ENCODE data around the gene S1PR2. TPM values are rescaled to one million over a fixed set of nuclear protein-coding genes. Genes with fewer than 3 reads are reported as not detected.
"Not testable (repeated sequence)": the region's sequence is repeated elsewhere in the genome, so short reads cannot be mapped to it uniquely, and the experiment has no call there.

Gene S1PR2
- total and polyA plus RNA-seq, 7 donors, result 0.17 to 2.0 (median 1.1) TPM

GRCh38 chr19:10182076-10182475 is 49.1 kb downstream of the S1PR2 start:
- H3K27ac ChIP-seq, result no peak overlapping the region
- no peak for ATAC-seq
- 93 to 97% (median 94%) methylated on average over 1 of the region's 1 CpG for WGBS, 3 donors

GRCh38 chr19:10180459-10180858 is 50.7 kb downstream of the S1PR2 start:
- no peak overlapping the region for H3K4me3 ChIP-seq

More at GRCh38 chr19:10182076-10182475, 49.1 kb downstream of the S1PR2 start:
- intact Hi-C loops (cut with DNase I), result no loop called here
- Histone ChIP-seq H3K9me3 (no peaks in the 10 kb centered on the region), H3K4me3 (no peak overlapping the region), H3K4me1 (no peaks in the 10 kb centered on the region), H3K27me3 (ENCODE audit: insufficient read depth in 3 of 3, low read length in 2 of 3) (no peaks in the 10 kb centered on the region), H3K36me3 (ENCODE audit: insufficient read depth in 1 of 2, low read depth in 1 of 2) (peaks cover 10 to 60% of the 10 kb centered on the region in 2 donors)
- DNase-seq, result no peak
- no peak for TF ChIP-seq CTCF (IDR thresholded peaks at IDR 0.05)

GRCh38 chr19:10180024-10180423 is 51.1 kb downstream of the S1PR2 start:
- H3K27ac ChIP-seq; H3K4me3 ChIP-seq; H3K27me3 ChIP-seq (ENCODE audit: insufficient read depth in 3 of 3, low read length in 2 of 3); intact Hi-C loops (cut with DNase I); DNase-seq; H3K4me1 ChIP-seq; ATAC-seq; H3K9me3 ChIP-seq: not testable (repeated sequence)
- 90 to 97% (median 95%) methylated on average over 6 of the region's 6 CpGs for WGBS, 3 donors
- peaks cover 5 to 65% of the 10 kb centered on the region in 2 donors for H3K36me3 ChIP-seq (ENCODE audit: insufficient read depth in 1 of 2, low read depth in 1 of 2)

More at GRCh38 chr19:10180459-10180858, 50.7 kb downstream of the S1PR2 start:
- H3K9me3 ChIP-seq, result no peaks in the 10 kb centered on the region
- H3K4me1 ChIP-seq, result no peaks in the 10 kb centered on the region
- H3K27ac ChIP-seq, result no peak overlapping the region
- ATAC-seq (no peak), DNase-seq (no peak)
- intact Hi-C loops (cut with DNase I), result no loop called here
- TF ChIP-seq CTCF (IDR thresholded peaks at IDR 0.05), result no peak
- peaks cover 5 to 62% of the 10 kb centered on the region in 2 donors for H3K36me3 ChIP-seq (ENCODE audit: insufficient read depth in 1 of 2, low read depth in 1 of 2)
- 76 to 83% (median 78%) methylated on average over 7 of the region's 7 CpGs for WGBS, 3 donors
- no peaks in the 10 kb centered on the region for H3K27me3 ChIP-seq (ENCODE audit: insufficient read depth in 3 of 3, low read length in 2 of 3)

- whole genome bisulfite sequencing, 3 donors, result 88 to 97% (median 90%) methylated on average over 9 of the region's 9 CpGs
- H3K9me3 ChIP-seq, result no peaks in the 10 kb centered on the region
- no peak for TF ChIP-seq CTCF (IDR thresholded peaks at IDR 0.05)
- no peak overlapping the region for H3K4me3 ChIP-seq
- no peaks in the 10 kb centered on the region for H3K27me3 ChIP-seq (ENCODE audit: insufficient read depth in 3 of 3, low read length in 2 of 3)
- DNase-seq (no peak), ATAC-seq (no peak)
- H3K36me3 ChIP-seq (ENCODE audit: insufficient read depth in 1 of 2, low read depth in 1 of 2), result peaks cover 4 to 92% of the 10 kb centered on the region in 2 donors
- H3K27ac ChIP-seq, result no peak overlapping the region
- intact Hi-C loops (cut with DNase I), result no loop called here
- no peaks in the 10 kb centered on the region for H3K4me1 ChIP-seq
Measured at GRCh38 chr19:10173527-10173926, 57.6 kb downstream of the S1PR2 start.

Other genes with a start within 250 kb of the S1PR2 start
- gene COL5A3, start 220.8 kb downstream of the S1PR2 start, total RNA-seq, result 10 to 100 TPM in 1 of 4 donors, 1 to 10 TPM in 3; 3.7 to 10.6 (median 8.0) TPM
- 1 to 10 TPM; 4.6 to 8.9 (median 8.5) TPM for gene COL5A3, start 220.8 kb downstream of the S1PR2 start, polyA plus RNA-seq
- not detected for gene RDH8, start 217.8 kb downstream of the S1PR2 start, total RNA-seq
- not detected for gene RDH8, start 217.8 kb downstream of the S1PR2 start, polyA plus RNA-seq
- 1 to 10 TPM; 2.9 to 5.7 (median 4.0) TPM for gene SHFL, start 145.0 kb downstream of the S1PR2 start, total RNA-seq
- 1 to 10 TPM; 3.1 to 4.3 (median 3.4) TPM for gene SHFL, start 145.0 kb downstream of the S1PR2 start, polyA plus RNA-seq
- gene ANGPTL6, start 128.7 kb downstream of the S1PR2 start, total RNA-seq, result not detected
- under 1 TPM in 2 of 3 donors, not detected in 1; 0.18 to 0.20 TPM for gene ANGPTL6, start 128.7 kb downstream of the S1PR2 start, polyA plus RNA-seq
- gene PPAN, start 125.0 kb downstream of the S1PR2 start, total RNA-seq, result 10 to 100 TPM; 29.3 to 70.6 (median 59.1) TPM
- gene PPAN, start 125.0 kb downstream of the S1PR2 start, polyA plus RNA-seq, result 10 to 100 TPM; 48.4 to 93.4 (median 60.8) TPM
- 10 to 100 TPM; 11.0 to 18.5 (median 14.6) TPM for gene P2RY11, start 119.6 kb downstream of the S1PR2 start, total RNA-seq
- 10 to 100 TPM in 1 of 3 donors, 1 to 10 TPM in 2; 4.0 to 15.7 (median 6.0) TPM for gene P2RY11, start 119.6 kb downstream of the S1PR2 start, polyA plus RNA-seq
- 100 to 1,000 TPM; 278 to 337 (median 305) TPM for gene EIF3G, start 111.4 kb downstream of the S1PR2 start, total RNA-seq
- 100 to 1,000 TPM; 257 to 358 (median 311) TPM for gene EIF3G, start 111.4 kb downstream of the S1PR2 start, polyA plus RNA-seq
- gene DNMT1, start 36.4 kb downstream of the S1PR2 start, total RNA-seq, result 10 to 100 TPM; 11.1 to 20.2 (median 16.2) TPM
- 10 to 100 TPM in 2 of 3 donors, 1 to 10 TPM in 1; 7.1 to 25.2 (median 13.5) TPM for gene DNMT1, start 36.4 kb downstream of the S1PR2 start, polyA plus RNA-seq
- 10 to 100 TPM; 54.9 to 94.0 (median 58.9) TPM for gene MRPL4, start 20.9 kb upstream of the S1PR2 start, total RNA-seq
- gene MRPL4, start 20.9 kb upstream of the S1PR2 start, polyA plus RNA-seq, result 100 to 1,000 TPM in 1 of 3 donors, 10 to 100 TPM in 2; 78.1 to 191 (median 79.9) TPM
- 1 to 10 TPM; 3.7 to 8.0 (median 6.9) TPM for gene ICAM1, start 39.8 kb upstream of the S1PR2 start, total RNA-seq
- 1 to 10 TPM; 2.7 to 7.5 (median 3.3) TPM for gene ICAM1, start 39.8 kb upstream of the S1PR2 start, polyA plus RNA-seq
- under 1 TPM in 1 of 4 donors, not detected in 3; 0.47 TPM for gene ICAM4, start 55.6 kb upstream of the S1PR2 start, total RNA-seq
- gene ICAM4, start 55.6 kb upstream of the S1PR2 start, polyA plus RNA-seq, result under 1 TPM in 2 of 3 donors, not detected in 1; 0.04 to 0.18 TPM
- gene ICAM5, start 58.6 kb upstream of the S1PR2 start, total RNA-seq, result under 1 TPM in 2 of 4 donors, not detected in 2; 0.13 to 0.22 TPM
- under 1 TPM in 2 of 3 donors, not detected in 1; 0.04 TPM for gene ICAM5, start 58.6 kb upstream of the S1PR2 start, polyA plus RNA-seq
- gene ZGLP1, start 78.5 kb upstream of the S1PR2 start, total RNA-seq, result 1 to 10 TPM in 1 of 4 donors, under 1 TPM in 2, not detected in 1; 0.59 to 2.9 (median 0.69) TPM
- gene ZGLP1, start 78.5 kb upstream of the S1PR2 start, polyA plus RNA-seq, result 1 to 10 TPM in 1 of 3 donors, under 1 TPM in 2; 0.69 to 1.6 (median 1.00) TPM
- gene FDX2, start 84.7 kb upstream of the S1PR2 start, total RNA-seq, result 10 to 100 TPM; 16.0 to 21.8 (median 18.3) TPM
- gene FDX2, start 84.7 kb upstream of the S1PR2 start, polyA plus RNA-seq, result 10 to 100 TPM; 30.7 to 52.5 (median 39.6) TPM
- gene RAVER1, start 102.2 kb upstream of the S1PR2 start, total RNA-seq, result 10 to 100 TPM in 2 of 4 donors, 1 to 10 TPM in 2; 7.9 to 11.2 (median 9.9) TPM
- gene RAVER1, start 102.2 kb upstream of the S1PR2 start, polyA plus RNA-seq, result 1 to 10 TPM; 4.3 to 8.2 (median 4.8) TPM
- 10 to 100 TPM in 1 of 4 donors, 1 to 10 TPM in 3; 6.4 to 10.1 (median 8.1) TPM for gene ICAM3, start 108.3 kb upstream of the S1PR2 start, total RNA-seq
- gene ICAM3, start 108.3 kb upstream of the S1PR2 start, polyA plus RNA-seq, result 10 to 100 TPM in 1 of 3 donors, 1 to 10 TPM in 2; 7.8 to 10.1 (median 9.2) TPM
- gene TYK2, start 149.2 kb upstream of the S1PR2 start, total RNA-seq, result 10 to 100 TPM; 37.1 to 57.6 (median 40.4) TPM
- 10 to 100 TPM; 40.7 to 58.8 (median 41.7) TPM for gene TYK2, start 149.2 kb upstream of the S1PR2 start, polyA plus RNA-seq
- 100 to 1,000 TPM; 165 to 182 (median 171) TPM for gene CDC37, start 172.2 kb upstream of the S1PR2 start, total RNA-seq
- gene CDC37, start 172.2 kb upstream of the S1PR2 start, polyA plus RNA-seq, result 100 to 1,000 TPM; 208 to 268 (median 234) TPM
- gene PDE4A, start 189.2 kb upstream of the S1PR2 start, total RNA-seq, result 10 to 100 TPM in 3 of 4 donors, 1 to 10 TPM in 1; 7.9 to 29.0 (median 16.8) TPM
- 10 to 100 TPM in 2 of 3 donors, 1 to 10 TPM in 1; 4.1 to 15.1 (median 11.5) TPM for gene PDE4A, start 189.2 kb upstream of the S1PR2 start, polyA plus RNA-seq

Data from psoas muscle (tissue), 8 donors.